ENCODE data around the gene GINM1.

GINM1 gene

GRCh38 chr6:149565527-149566409 lies at the start of gene GINM1:
TSS of gene GINM1 (plus strand) at chr6:149566375. CDS start at chr6:149566415, 40 bp downstream.
- peak; percentile 87 for DNase-seq

- DNase-seq = no peak
Observed at GRCh38 chr6:149529650-149530049, 36.5 kb upstream of the GINM1 start.

- no peak for DNase-seq
Observed at GRCh38 chr6:149534742-149535141, 31.4 kb upstream of the GINM1 start.

GRCh38 chr6:149541139-149541538 lies 25.0 kb upstream of the GINM1 start:
- DNase-seq = no peak

- no peak for DNase-seq
Observed at GRCh38 chr6:149544646-149545257, 21.4 kb upstream of the GINM1 start.

GRCh38 chr6:149545258-149545753 lies 20.9 kb upstream of the GINM1 start:
- no peak for DNase-seq

GRCh38 chr6:149545754-149546471 lies 20.3 kb upstream of the GINM1 start, which contains the start of gene PPIL4:
TSS of gene PPIL4 (minus strand) at chr6:149546043. CDS start at chr6:149546005, 38 bp downstream.
- DNase-seq = peak; percentile 86

- DNase-seq = no peak
Observed at GRCh38 chr6:149551920-149552319, 14.3 kb upstream of the GINM1 start.

- DNase-seq = no peak
Observed at GRCh38 chr6:149558029-149558428, 8.1 kb upstream of the GINM1 start.

- DNase-seq = no peak
Observed at GRCh38 chr6:149559389-149559788, 6.8 kb upstream of the GINM1 start.

GRCh38 chr6:149560736-149561135 lies 5.4 kb upstream of the GINM1 start:
- no peak for DNase-seq

- no peak for DNase-seq
Observed at GRCh38 chr6:149563203-149563927, 2.8 kb upstream of the GINM1 start.

GRCh38 chr6:149563928-149564325 lies 2.2 kb upstream of the GINM1 start:
- no peak for DNase-seq

- DNase-seq = peak; percentile 32
Observed at GRCh38 chr6:149566410-149567193, 427 bp downstream of the GINM1 start.

GRCh38 chr6:149567194-149567586 lies 1.0 kb downstream of the GINM1 start:
- DNase-seq = no peak

- no peak for DNase-seq
Observed at GRCh38 chr6:149567945-149568585, 1.9 kb downstream of the GINM1 start.

- no peak for DNase-seq
Observed at GRCh38 chr6:149580880-149581279, 14.7 kb downstream of the GINM1 start.

- DNase-seq = no peak
Observed at GRCh38 chr6:149581349-149581748, 15.2 kb downstream of the GINM1 start.

GRCh38 chr6:149586149-149586548 lies 20.0 kb downstream of the GINM1 start:
- no peak for DNase-seq

- no peak for DNase-seq
Observed at GRCh38 chr6:149592983-149593382, 26.8 kb downstream of the GINM1 start.

GRCh38 chr6:149593408-149593807 lies 27.2 kb downstream of the GINM1 start:
- no peak for DNase-seq
